Lower leg skin (tissue), 3 donors: ENCODE results near the gene GPR137C.

Source experiments
- POLR2A ChIP-seq, 2 donors: fragments of 450-650 bp; IDR thresholded peaks; one replicate each; pipeline ENCODE4 v1.6.1; 2016 to 2017; ENCODE audit warnings: antibody characterized with exemption in 2 of 2, mild to moderate bottlenecking in 1 of 2, moderate library complexity in 1 of 2
- TF ChIP-seq, protein P1 (sequence below), 3 donors: fragments of 450-650 bp; IDR thresholded peaks; one replicate each; pipeline ENCODE4 v1.5.1; 2016; ENCODE audit warnings: antibody characterized with exemption in 3 of 3, mild to moderate bottlenecking in 3 of 3, moderate library complexity in 2 of 3

DNA sequence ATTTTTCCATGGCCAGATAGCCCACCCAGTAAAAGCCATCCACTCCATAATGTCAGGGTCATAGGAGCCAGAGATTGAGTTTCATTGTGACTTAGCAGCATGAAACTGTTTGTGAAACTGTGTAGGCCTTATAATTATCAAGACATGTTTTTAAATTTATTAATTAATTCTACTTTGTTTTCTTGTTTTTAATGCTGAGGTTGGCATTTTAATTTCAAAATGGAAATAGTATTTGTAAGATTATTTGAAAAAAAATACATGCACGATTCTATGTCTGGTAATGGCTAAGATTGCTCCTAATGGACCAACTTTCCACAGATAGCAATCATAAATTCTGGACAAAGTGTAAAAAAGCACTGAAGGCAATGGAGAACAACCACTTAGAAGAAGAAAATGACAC is 67.1 kb downstream of the GPR137C start:
- no peak for TF ChIP-seq POLR2A (IDR thresholded peaks at IDR 0.05)
- TF ChIP-seq, protein P1, sequence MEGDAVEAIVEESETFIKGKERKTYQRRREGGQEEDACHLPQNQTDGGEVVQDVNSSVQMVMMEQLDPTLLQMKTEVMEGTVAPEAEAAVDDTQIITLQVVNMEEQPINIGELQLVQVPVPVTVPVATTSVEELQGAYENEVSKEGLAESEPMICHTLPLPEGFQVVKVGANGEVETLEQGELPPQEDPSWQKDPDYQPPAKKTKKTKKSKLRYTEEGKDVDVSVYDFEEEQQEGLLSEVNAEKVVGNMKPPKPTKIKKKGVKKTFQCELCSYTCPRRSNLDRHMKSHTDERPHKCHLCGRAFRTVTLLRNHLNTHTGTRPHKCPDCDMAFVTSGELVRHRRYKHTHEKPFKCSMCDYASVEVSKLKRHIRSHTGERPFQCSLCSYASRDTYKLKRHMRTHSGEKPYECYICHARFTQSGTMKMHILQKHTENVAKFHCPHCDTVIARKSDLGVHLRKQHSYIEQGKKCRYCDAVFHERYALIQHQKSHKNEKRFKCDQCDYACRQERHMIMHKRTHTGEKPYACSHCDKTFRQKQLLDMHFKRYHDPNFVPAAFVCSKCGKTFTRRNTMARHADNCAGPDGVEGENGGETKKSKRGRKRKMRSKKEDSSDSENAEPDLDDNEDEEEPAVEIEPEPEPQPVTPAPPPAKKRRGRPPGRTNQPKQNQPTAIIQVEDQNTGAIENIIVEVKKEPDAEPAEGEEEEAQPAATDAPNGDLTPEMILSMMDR (IDR thresholded peaks at IDR 0.05), result no peak
